ENCODE data around the gene GPR45. TPM values are rescaled to one million over a fixed set of nuclear protein-coding genes. Genes with fewer than 3 reads are reported as not detected.

GPR45 gene, protein sequence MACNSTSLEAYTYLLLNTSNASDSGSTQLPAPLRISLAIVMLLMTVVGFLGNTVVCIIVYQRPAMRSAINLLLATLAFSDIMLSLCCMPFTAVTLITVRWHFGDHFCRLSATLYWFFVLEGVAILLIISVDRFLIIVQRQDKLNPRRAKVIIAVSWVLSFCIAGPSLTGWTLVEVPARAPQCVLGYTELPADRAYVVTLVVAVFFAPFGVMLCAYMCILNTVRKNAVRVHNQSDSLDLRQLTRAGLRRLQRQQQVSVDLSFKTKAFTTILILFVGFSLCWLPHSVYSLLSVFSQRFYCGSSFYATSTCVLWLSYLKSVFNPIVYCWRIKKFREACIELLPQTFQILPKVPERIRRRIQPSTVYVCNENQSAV
- total RNA-seq: not detected
- long read RNA-seq: 0 reads

DNA sequence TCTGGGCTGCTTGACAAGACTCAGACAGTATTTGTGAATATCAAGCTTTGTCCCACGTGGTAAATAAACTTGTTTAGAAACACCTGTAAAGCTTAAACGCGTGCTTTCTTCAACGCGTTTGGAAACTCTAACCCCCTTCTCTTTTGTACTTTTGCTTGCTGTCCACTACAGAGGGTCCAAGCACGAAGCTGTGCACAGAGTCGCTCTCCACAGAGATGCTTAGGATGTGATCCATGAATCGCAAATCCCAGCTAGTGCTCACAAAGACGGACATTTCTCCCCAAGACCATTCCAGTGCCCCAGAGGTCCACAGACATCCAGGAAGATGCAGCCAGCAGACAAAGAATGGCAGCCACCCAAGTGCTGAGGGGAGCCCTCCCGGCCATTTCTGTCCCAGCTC lies at the start of gene GPR45:
GPR45 (plus strand) TSS at position 301 of the 400 bp plus-strand sequence. CDS start 116 bp downstream, outside the sequence.
- ATAC-seq (no peak), DNase-seq (ENCODE audit: missing footprints) (no peak)
- intact Hi-C loops (cut with DNase I): no loop called here

- ATAC-seq (no peak), DNase-seq (ENCODE audit: missing footprints) (no peak)
- intact Hi-C loops (cut with DNase I): no loop called here
Measured at GRCh38 chr2:105194022-105194675, 47.4 kb upstream of the GPR45 start.

DNA sequence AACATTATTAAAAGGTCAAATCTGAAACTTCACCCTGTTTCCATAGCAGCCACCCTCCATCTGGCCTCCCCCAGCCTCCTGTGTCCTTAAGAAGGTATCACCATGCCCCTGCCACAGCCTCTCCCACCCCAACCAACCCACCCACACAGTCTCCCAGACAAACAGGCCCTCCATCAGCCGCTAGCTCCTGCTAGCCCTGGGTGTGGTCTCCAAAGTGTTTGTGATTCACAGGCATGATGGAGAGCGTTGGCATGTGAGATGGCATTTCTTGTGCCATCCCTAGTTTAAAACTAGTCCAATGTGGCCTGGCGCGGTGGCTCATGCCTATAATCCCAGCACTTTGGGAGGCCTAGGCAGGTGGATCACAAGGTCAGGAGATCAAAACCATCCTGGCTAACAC lies 44.9 kb upstream of the GPR45 start:
- ATAC-seq: no peak
- intact Hi-C loops (cut with DNase I): no loop called here
- DNase-seq (ENCODE audit: missing footprints): no peak

- intact Hi-C loops (cut with DNase I): no loop called here
- DNase-seq (ENCODE audit: missing footprints) (no peak), ATAC-seq (no peak)
Measured at GRCh38 chr2:105215586-105216192, 25.9 kb upstream of the GPR45 start.

DNA sequence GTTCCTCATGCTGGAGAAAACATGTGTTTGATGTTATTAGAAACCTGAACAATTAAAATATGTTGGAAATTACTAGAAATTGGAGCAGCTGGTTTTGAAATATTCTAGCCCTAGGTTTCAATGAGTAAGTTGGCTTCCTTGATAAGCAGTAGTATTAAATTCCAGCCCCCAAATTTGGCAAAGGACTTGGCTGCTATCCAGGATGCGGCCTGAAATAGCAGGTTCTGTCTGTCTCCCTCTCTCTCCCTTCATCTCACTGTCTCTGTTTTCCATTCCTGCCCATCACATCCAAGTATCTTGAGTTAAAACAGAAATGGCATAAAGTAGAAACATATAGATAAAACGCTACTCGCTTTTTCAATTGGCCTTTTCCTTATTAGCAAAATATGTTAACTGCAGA lies 20.9 kb upstream of the GPR45 start:
- ATAC-seq (no peak), DNase-seq (ENCODE audit: missing footprints) (no peak)
- intact Hi-C loops (cut with DNase I): no loop called here

DNA sequence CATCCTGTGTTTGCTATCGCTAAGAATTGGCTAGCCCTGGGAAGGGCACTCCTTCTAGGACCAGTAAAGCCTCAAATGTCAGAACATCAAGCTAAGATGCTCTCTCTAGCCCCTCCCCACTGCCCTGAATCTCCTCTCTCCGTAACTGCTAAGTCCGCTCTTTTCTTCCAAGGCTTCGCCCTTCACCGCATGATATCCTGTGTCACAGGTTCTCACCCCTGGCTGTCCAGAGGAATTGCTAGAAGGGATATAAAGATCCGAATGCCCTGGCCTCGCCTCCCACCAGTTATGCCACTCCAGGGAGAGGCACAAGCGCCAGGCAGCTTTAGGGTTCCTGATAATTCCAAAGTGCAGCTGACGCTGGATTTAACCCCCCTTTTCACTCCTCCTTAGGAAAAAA lies 17.1 kb upstream of the GPR45 start:
- no peak for ATAC-seq

GRCh38 chr2:105231232-105231619 lies 10.3 kb upstream of the GPR45 start:
- ATAC-seq: no peak

More for the DNA sequence above, 17.1 kb upstream of the GPR45 start:
- intact Hi-C loops (cut with DNase I): no loop called here
- DNase-seq (ENCODE audit: missing footprints): no peak

DNA sequence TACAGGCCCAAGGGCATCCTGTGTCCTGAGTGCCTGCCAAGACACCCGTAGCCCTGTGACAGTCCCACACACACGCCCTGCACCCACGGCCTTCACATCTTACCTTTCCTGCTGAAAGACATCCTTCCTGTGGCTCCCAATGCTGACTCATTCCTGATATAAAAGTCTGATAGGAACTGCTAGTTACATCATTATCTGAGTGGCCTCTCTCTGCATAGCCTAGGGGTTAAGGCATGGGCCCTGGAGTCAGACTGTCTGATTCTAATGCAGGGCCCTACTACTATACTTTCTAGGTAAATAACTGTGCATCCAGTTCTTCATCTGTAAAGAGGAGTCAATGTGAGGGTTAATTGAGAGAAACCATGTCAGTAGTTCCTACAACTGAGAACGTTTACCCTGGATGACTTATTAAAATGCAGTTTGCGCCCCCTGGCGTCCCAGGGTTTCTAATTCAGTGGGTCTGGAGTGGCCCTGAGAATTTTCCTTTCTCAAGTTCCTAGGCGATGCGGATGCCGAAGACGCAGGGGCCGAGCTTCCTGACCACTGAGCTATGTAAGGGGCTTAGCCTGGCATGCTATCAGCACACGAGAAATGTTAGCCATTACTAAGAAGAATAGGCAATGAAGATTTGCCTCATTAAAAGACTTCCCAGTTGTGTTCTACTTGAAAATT lies 6.0 kb upstream of the GPR45 start:
- ATAC-seq (peak; percentile 63), DNase-seq (ENCODE audit: missing footprints) (peak; percentile 87)
- intact Hi-C loops (cut with DNase I): no loop called here

More at GRCh38 chr2:105231232-105231619, 10.3 kb upstream of the GPR45 start:
- no peak for DNase-seq (ENCODE audit: missing footprints)
- intact Hi-C loops (cut with DNase I): no loop called here

DNA sequence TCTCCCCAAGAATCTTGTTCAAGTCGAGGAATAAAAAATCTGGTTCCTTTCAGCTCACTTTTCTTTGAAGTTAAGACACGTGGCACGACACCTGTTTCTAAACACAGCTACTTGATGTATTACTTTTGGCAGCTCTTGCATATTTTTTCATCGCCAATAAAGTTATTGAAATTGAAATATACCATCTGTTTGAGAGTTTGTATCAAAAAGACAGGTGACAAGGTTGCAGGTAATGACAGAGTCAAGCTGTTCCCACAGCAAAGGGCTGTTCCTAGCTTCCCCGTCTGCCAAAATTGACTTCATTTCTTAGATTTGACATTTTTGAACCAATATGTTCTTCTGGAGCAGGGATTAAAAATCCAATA lies 5.5 kb upstream of the GPR45 start:
- ATAC-seq: no peak
- intact Hi-C loops (cut with DNase I): no loop called here
- no peak for DNase-seq (ENCODE audit: missing footprints)

DNA sequence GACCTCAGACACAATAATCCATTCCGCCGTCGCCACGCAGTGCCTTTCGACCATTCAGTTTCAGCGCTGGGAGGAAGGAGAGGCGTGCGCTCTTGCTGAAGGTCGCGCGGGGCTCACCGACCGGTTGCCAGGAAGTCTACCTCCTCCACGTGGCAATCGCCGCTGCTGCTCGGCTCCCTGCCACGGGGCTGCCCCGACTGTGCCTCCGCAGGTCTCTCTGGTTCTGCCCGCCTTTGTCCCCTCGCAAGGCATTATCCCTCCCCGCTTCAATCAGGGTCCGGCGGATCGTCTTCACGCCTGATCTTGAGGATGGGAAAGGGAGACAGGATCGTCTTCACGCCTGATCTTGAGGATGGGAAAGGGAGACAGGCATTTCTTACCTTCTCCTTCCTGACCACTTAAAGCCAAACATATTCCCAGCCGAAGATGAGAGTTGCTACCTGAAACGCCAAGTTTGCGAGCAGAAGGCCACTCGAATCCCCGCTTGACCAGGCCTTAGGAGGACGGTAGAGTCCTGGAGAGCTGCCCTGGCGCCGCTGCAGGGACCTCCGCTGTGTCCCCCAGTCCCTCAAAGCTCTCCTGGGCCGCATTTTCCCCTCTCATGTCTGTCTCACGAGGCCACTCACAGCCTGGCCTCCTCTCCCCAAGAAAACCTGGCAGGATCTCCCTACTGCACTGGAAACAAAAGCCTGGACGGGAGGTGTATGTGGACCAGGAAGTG lies 4.3 kb upstream of the GPR45 start:
- intact Hi-C loops (cut with DNase I): no loop called here

DNA sequence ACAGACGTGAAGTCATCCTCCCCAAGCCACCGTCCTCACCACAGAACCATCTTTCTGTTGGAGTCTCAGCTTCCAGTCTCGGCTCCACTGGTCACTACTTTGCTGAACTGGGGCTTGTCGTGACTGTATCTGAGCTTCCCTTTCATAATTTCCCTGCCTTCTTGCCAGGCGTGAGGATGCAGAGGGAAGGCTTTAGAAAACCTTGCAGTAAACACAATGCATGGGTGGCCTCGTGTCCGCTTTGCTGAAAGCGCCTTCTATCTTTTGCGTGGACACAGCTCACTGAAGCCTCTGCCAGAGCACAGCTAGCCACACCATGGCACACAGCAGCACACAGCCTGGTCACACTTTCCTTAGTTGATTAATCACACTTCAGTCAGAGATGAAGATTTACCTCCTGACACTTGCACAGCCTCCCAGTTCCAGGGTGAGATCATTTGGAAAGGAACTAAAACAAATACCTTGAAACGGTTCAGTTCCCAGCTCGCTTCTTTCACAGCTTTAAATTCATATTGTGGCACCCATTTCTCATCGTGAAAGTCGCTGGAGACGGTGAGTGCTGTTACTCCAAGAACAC lies 2.8 kb upstream of the GPR45 start:
- intact Hi-C loops (cut with DNase I): loop anchor here (1.0 kb wide), 1 partner anchor 124 kb away; no protein-coding TSS in a partner anchor
- no peak for ATAC-seq
- no peak for DNase-seq (ENCODE audit: missing footprints)

More for the DNA sequence above, 4.3 kb upstream of the GPR45 start:
- no peak for DNase-seq (ENCODE audit: missing footprints)
- ATAC-seq: no peak

- intact Hi-C loops (cut with DNase I): no loop called here
- ATAC-seq (no peak), DNase-seq (ENCODE audit: missing footprints) (no peak)
Measured at GRCh38 chr2:105239924-105240323, 1.6 kb upstream of the GPR45 start.

DNA sequence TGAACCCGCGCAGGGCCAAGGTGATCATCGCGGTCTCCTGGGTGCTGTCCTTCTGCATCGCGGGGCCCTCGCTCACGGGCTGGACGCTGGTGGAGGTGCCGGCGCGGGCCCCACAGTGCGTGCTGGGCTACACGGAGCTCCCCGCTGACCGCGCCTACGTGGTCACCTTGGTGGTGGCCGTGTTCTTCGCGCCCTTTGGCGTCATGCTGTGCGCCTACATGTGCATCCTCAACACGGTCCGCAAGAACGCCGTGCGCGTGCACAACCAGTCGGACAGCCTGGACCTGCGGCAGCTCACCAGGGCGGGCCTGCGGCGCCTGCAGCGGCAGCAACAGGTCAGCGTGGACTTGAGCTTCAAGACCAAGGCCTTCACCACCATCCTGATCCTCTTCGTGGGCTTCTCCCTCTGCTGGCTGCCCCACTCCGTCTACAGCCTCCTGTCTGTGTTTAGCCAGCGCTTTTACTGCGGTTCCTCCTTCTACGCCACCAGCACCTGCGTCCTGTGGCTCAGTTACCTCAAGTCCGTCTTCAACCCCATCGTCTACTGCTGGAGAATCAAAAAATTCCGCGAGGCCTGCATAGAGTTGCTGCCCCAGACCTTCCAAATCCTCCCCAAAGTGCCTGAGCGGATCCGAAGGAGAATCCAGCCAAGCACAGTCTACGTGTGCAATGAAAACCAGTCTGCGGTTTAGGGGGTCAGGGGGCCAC lies 897 bp downstream of the GPR45 start:
- intact Hi-C loops (cut with DNase I): no loop called here
- no peak for ATAC-seq
- DNase-seq (ENCODE audit: missing footprints): no peak

- ATAC-seq (no peak), DNase-seq (ENCODE audit: missing footprints) (no peak)
- intact Hi-C loops (cut with DNase I): no loop called here
Measured at GRCh38 chr2:105243961-105244360, 2.4 kb downstream of the GPR45 start.

- intact Hi-C loops (cut with DNase I): no loop called here
- ATAC-seq (no peak), DNase-seq (ENCODE audit: missing footprints) (no peak)
Measured at GRCh38 chr2:105244451-105244850, 2.9 kb downstream of the GPR45 start.

GRCh38 chr2:105248316-105249070 lies 7.0 kb downstream of the GPR45 start:
- intact Hi-C loops (cut with DNase I): no loop called here
- no peak for ATAC-seq
- DNase-seq (ENCODE audit: missing footprints): no peak

DNA sequence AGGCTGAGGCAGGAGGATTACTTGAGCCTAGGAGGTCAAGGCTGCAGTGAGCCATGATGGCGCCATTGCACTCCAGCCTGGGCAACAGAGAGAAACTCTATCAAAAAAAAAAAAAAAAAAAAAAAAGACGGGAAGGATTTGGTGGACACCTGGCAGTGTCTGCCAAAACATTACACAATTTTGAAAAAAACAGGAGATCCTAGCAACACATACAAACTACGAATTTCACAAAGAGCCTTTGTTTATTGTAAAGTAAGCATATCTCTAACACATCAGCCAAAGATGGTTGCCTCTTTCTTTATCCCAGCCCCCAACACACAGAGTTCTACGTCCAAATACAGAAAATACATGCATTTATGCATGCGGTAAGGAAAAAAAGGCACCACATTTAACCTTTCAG lies 7.6 kb downstream of the GPR45 start:
- no peak for DNase-seq (ENCODE audit: missing footprints)
- ATAC-seq: no peak
- intact Hi-C loops (cut with DNase I): no loop called here
